Ectodermal cell (in vitro differentiated cells): Measurements from ENCODE around the gene VNN1.
"Not testable (repeated sequence)": the region's sequence is repeated elsewhere in the genome, so short reads cannot be mapped to it uniquely, and the experiment has no call there.

Source experiments
- H3K27ac ChIP-seq: 2 replicates; pipeline ENCODE4 v1.7.0; 2013; ENCODE audit warnings: mild to moderate bottlenecking, low read depth, low read length; ENCODE audit not compliant: insufficient read depth, poor library complexity, severe bottlenecking
- H3K27me3 ChIP-seq: 2 replicates; pipeline ENCODE4 v1.7.0; 2013; ENCODE audit warnings: mild to moderate bottlenecking, low read length; ENCODE audit not compliant: insufficient read depth, control insufficient read depth, poor library complexity, severe bottlenecking
- H3K36me3 ChIP-seq: one replicate; pipeline ENCODE4 v1.7.0; 2013; ENCODE audit warnings: low read length; ENCODE audit not compliant: control insufficient read depth, insufficient read depth
- H3K4me1 ChIP-seq: one replicate; pipeline ENCODE4 v1.7.0; 2013; ENCODE audit warnings: low read length; ENCODE audit not compliant: control insufficient read depth, insufficient read depth
- H3K4me3 ChIP-seq: 2 replicates; pipeline ENCODE4 v1.7.0; 2013; ENCODE audit warnings: low read depth, low read length, control low read depth; ENCODE audit not compliant: insufficient read depth
- H3K9me3 ChIP-seq: 2 replicates; pipeline ENCODE4 v1.7.0; 2013; ENCODE audit warnings: mild to moderate bottlenecking, low read length, moderate library complexity; ENCODE audit not compliant: control insufficient read depth
- WGBS, 2 experiments: methylation state at CpG; one replicate each; pipeline ENCODE4 v1.1.7; 2013; ENCODE audit warnings: missing lambda C conversion rate in 2 of 2; 5-methylcytosine and 5-hydroxymethylcytosine counted together

Gene VNN1

GRCh38 chr6:132651062-132651461 is 62.8 kb downstream of the VNN1 start:
- Histone ChIP-seq H3K27me3 (no peaks in the 10 kb centered on the region), H3K4me1 (no peaks in the 10 kb centered on the region), H3K27ac (no peak overlapping the region), H3K9me3 (no peaks in the 10 kb centered on the region), H3K4me3 (no peak overlapping the region), H3K36me3 (no peaks in the 10 kb centered on the region)
- WGBS, 2 experiments = 94 to 95% methylated on average over 3 of the region's 3 CpGs

- 86 to 94% methylated on average over 1 of the region's 1 CpG for WGBS, 2 experiments
- H3K27ac ChIP-seq = no peak overlapping the region
- H3K4me1 ChIP-seq = no peaks in the 10 kb centered on the region
These were observed 63.4 kb downstream of the VNN1 start for GRCh38 chr6:132650429-132650828.

GRCh38 chr6:132648828-132649227 is 65.0 kb downstream of the VNN1 start:
- no peaks in the 10 kb centered on the region for H3K9me3 ChIP-seq
- WGBS, 2 experiments = 82 to 91% methylated on average over 2 of the region's 2 CpGs
- no peaks in the 10 kb centered on the region for H3K27me3 ChIP-seq
- no peak overlapping the region for H3K27ac ChIP-seq
- H3K36me3 ChIP-seq = no peaks in the 10 kb centered on the region
- no peaks in the 10 kb centered on the region for H3K4me1 ChIP-seq
- H3K4me3 ChIP-seq = no peak overlapping the region

More at GRCh38 chr6:132650429-132650828, 63.4 kb downstream of the VNN1 start:
- Histone ChIP-seq H3K36me3 (no peaks in the 10 kb centered on the region), H3K9me3 (no peaks in the 10 kb centered on the region), H3K4me3 (no peak overlapping the region), H3K27me3 (no peaks in the 10 kb centered on the region)

- H3K27me3 ChIP-seq = no peaks in the 10 kb centered on the region
- H3K4me1 ChIP-seq = no peaks in the 10 kb centered on the region
- H3K4me3 ChIP-seq = no peak overlapping the region
- H3K27ac ChIP-seq = no peak overlapping the region
- no peaks in the 10 kb centered on the region for H3K36me3 ChIP-seq
- no peaks in the 10 kb centered on the region for H3K9me3 ChIP-seq
- 95 to 97% methylated on average over 2 of the region's 2 CpGs for WGBS, 2 experiments
These were observed 65.5 kb downstream of the VNN1 start for GRCh38 chr6:132648356-132648755.

- Histone ChIP-seq H3K27me3 (no peaks in the 10 kb centered on the region), H3K4me3 (no peak overlapping the region), H3K4me1 (no peaks in the 10 kb centered on the region), H3K36me3 (no peaks in the 10 kb centered on the region), H3K9me3 (no peaks in the 10 kb centered on the region), H3K27ac (no peak overlapping the region)
- WGBS, 2 experiments = 92 to 95% methylated on average over 3 of the region's 3 CpGs
These were observed 70.3 kb downstream of the VNN1 start for GRCh38 chr6:132643547-132643946.

- not testable (repeated sequence) for H3K27ac ChIP-seq, H3K36me3 ChIP-seq, H3K4me3 ChIP-seq, H3K9me3 ChIP-seq, H3K27me3 ChIP-seq, H3K4me1 ChIP-seq
- 85 to 91% methylated on average over 1 of the region's 1 CpG for WGBS, 2 experiments
These were observed 76.7 kb downstream of the VNN1 start for GRCh38 chr6:132637135-132637534.

- 94 to 98% methylated on average over 3 of the region's 3 CpGs for WGBS, 2 experiments
- H3K36me3 ChIP-seq, H3K4me1 ChIP-seq, H3K27ac ChIP-seq, H3K4me3 ChIP-seq, H3K27me3 ChIP-seq, H3K9me3 ChIP-seq: not testable (repeated sequence)
These were observed 77.9 kb downstream of the VNN1 start for GRCh38 chr6:132635906-132636305.

GRCh38 chr6:132635288-132635687 is 78.6 kb downstream of the VNN1 start:
- H3K9me3 ChIP-seq, H3K27me3 ChIP-seq, H3K4me3 ChIP-seq, H3K27ac ChIP-seq, H3K4me1 ChIP-seq, H3K36me3 ChIP-seq: not testable (repeated sequence)
- 80 to 81% methylated on average over 3 of the region's 3 CpGs for WGBS, 2 experiments

GRCh38 chr6:132634796-132635195 is 79.1 kb downstream of the VNN1 start:
- no peaks in the 10 kb centered on the region for H3K36me3 ChIP-seq
- WGBS, 2 experiments = 84 to 91% methylated on average over 4 of the region's 4 CpGs
- no peaks in the 10 kb centered on the region for H3K4me1 ChIP-seq
- H3K27me3 ChIP-seq = no peaks in the 10 kb centered on the region
- H3K9me3 ChIP-seq = no peaks in the 10 kb centered on the region
- no peak overlapping the region for H3K27ac ChIP-seq
- H3K4me3 ChIP-seq = no peak overlapping the region

- no peaks in the 10 kb centered on the region for H3K36me3 ChIP-seq
- no peaks in the 10 kb centered on the region for H3K27me3 ChIP-seq
- no peaks in the 10 kb centered on the region for H3K4me1 ChIP-seq
- H3K27ac ChIP-seq = no peak overlapping the region
- H3K9me3 ChIP-seq = no peaks in the 10 kb centered on the region
- WGBS, 2 experiments = 91 to 93% methylated on average over 2 of the region's 2 CpGs
- no peak overlapping the region for H3K4me3 ChIP-seq
These were observed 80.5 kb downstream of the VNN1 start for GRCh38 chr6:132633362-132633761.
